Measurements from ENCODE around the gene DHRSX.
"Not testable (repeated sequence)": the region's sequence is repeated elsewhere in the genome, so short reads cannot be mapped to it uniquely, and the experiment has no call there.

Gene DHRSX

GRCh38 chrX:2313864-2314640, 186.7 kb downstream of the DHRSX start:
- H3K4me3 ChIP-seq = no peak overlapping the region

GRCh38 chrX:2312061-2312591, 188.7 kb downstream of the DHRSX start:
- not testable (repeated sequence) for H3K4me3 ChIP-seq, H3K27ac ChIP-seq

More at GRCh38 chrX:2313864-2314640, 186.7 kb downstream of the DHRSX start:
- no peak overlapping the region for H3K27ac ChIP-seq

GRCh38 chrX:2311501-2311900, 189.3 kb downstream of the DHRSX start:
- H3K4me3 ChIP-seq = no peak overlapping the region
- H3K27ac ChIP-seq = no peak overlapping the region

- no peak overlapping the region for H3K4me3 ChIP-seq
- H3K27ac ChIP-seq = no peak overlapping the region
Observed at GRCh38 chrX:2301901-2302300, 198.9 kb downstream of the DHRSX start.

- Histone ChIP-seq H3K4me3 (no peak overlapping the region), H3K27ac (no peak overlapping the region)
Observed at GRCh38 chrX:2299871-2300270, 200.9 kb downstream of the DHRSX start.

GRCh38 chrX:2286731-2287130, 214.0 kb downstream of the DHRSX start:
- no peak overlapping the region for H3K4me3 ChIP-seq
- H3K27ac ChIP-seq = no peak overlapping the region

GRCh38 chrX:2284601-2285000, 216.2 kb downstream of the DHRSX start:
- H3K27ac ChIP-seq = no peak overlapping the region
- H3K4me3 ChIP-seq = no peak overlapping the region

GRCh38 chrX:2284133-2284532, 216.6 kb downstream of the DHRSX start:
- H3K27ac ChIP-seq = no peak overlapping the region
- no peak overlapping the region for H3K4me3 ChIP-seq

GRCh38 chrX:2283111-2283859, 217.5 kb downstream of the DHRSX start:
- Histone ChIP-seq H3K4me3 (no peak overlapping the region), H3K27ac (no peak overlapping the region)

- H3K27ac ChIP-seq = no peak overlapping the region
- no peak overlapping the region for H3K4me3 ChIP-seq
Observed at GRCh38 chrX:2282490-2283090, 218.2 kb downstream of the DHRSX start.

GRCh38 chrX:2272337-2272736, 228.4 kb downstream of the DHRSX start:
- no peak overlapping the region for H3K4me3 ChIP-seq
- no peak overlapping the region for H3K27ac ChIP-seq

GRCh38 chrX:2271595-2271994, 229.2 kb downstream of the DHRSX start:
- not testable (repeated sequence) for H3K27ac ChIP-seq, H3K4me3 ChIP-seq

- H3K4me3 ChIP-seq, H3K27ac ChIP-seq: not testable (repeated sequence)
Observed at GRCh38 chrX:2270783-2271182, 230.0 kb downstream of the DHRSX start.

GRCh38 chrX:2267890-2268289, 232.9 kb downstream of the DHRSX start:
- Histone ChIP-seq H3K4me3 (no peak overlapping the region), H3K27ac (no peak overlapping the region)

- H3K4me3 ChIP-seq = no peak overlapping the region
- no peak overlapping the region for H3K27ac ChIP-seq
Observed at GRCh38 chrX:2266445-2267349, 234.1 kb downstream of the DHRSX start.

GRCh38 chrX:2265658-2266444, 234.9 kb downstream of the DHRSX start:
- H3K27ac ChIP-seq = not testable (repeated sequence)

GRCh38 chrX:2264179-2265030, 236.4 kb downstream of the DHRSX start:
- Histone ChIP-seq H3K27ac (no peak overlapping the region), H3K4me3 (no peak overlapping the region)

More at GRCh38 chrX:2265658-2266444, 234.9 kb downstream of the DHRSX start:
- not testable (repeated sequence) for H3K4me3 ChIP-seq

- Histone ChIP-seq H3K27ac (no peak overlapping the region), H3K4me3 (no peak overlapping the region)
Observed at GRCh38 chrX:2263203-2263602, 237.6 kb downstream of the DHRSX start.
